Fibroblast of skin of back (primary cell): ENCODE measurements around the gene PTX4.

Experiments
- DNase-seq: peaks from one replicate; pipeline ENCODE4 v3.0.0-alpha.2; 2013

PTX4 gene

GRCh38 chr16:1500465-1501150, 11.9 kb upstream of the PTX4 start:
- DNase-seq, result no peak

DNA sequence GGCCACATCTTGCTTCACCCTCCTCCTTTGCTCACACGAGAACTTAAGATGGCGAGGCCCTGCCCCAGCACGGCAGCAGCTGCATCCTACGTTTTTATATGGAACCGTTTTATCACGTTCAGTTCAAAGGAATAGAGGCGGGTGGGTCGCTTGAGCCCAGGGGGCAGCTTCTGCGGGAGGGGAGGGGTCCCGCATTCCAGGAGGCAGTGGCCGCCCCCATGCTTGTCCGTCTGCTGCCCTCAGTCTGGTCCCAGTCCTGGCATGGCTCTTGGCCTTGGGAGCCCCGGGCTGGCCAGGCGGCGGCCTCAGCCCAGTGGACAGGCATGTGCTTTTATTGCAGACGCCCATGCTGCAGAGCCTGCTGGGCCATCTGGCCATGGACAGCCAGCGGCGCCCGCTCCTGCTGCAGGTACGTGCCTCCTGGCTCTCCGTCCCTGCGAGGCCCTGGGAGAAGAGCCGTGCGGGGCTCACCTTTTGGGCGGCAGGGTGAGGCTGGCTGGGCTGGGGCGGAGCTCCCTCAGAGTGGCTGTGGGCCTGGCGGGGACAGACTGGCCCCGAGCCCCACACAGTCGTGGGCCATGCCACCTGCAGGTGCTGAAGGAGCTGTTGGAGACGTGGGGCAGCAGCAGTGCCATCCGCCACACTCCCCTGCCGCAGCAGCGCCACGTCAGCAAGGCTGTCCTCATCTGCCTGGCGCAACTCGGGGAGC, 11.2 kb upstream of the PTX4 start:
- DNase-seq, result no peak

DNA sequence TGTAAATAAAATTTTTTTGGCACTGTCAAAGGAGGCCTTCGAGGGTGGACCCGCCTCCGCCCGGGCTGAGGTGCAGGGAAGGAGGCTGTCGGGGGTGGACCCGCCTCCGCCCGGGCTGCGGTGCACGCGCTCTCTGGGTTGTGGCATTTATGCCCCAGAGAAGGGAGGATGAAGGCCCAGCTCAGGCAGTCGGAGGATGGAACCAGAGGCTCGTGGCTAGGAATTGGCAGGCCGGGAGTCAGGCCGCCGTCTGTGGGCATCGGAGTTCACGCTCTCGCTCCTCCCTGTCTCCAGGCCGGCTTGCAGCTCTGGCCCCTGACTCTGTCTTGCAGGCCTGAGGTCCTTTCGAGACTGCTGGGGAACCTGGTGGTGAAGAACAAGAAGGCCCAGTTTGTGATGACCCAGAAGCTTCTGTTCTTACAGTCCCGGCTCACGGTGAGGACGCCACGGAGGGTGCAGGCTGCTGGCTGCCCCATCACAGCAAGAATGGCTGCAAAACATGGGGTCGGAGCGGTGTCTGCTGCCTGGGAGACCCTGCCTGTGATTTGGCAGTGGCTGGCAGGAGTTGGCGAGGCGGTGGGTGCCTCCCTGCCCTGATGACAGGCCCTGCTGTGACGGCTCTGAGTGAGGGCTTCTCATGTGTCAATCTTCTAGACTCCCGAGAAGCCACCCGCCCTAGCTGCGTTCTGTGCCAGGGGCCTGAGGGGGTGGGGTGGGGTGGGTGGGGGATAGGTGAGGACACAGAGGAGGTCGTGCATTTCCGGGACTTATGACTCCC, 10.3 kb upstream of the PTX4 start:
- no peak for DNase-seq

DNA sequence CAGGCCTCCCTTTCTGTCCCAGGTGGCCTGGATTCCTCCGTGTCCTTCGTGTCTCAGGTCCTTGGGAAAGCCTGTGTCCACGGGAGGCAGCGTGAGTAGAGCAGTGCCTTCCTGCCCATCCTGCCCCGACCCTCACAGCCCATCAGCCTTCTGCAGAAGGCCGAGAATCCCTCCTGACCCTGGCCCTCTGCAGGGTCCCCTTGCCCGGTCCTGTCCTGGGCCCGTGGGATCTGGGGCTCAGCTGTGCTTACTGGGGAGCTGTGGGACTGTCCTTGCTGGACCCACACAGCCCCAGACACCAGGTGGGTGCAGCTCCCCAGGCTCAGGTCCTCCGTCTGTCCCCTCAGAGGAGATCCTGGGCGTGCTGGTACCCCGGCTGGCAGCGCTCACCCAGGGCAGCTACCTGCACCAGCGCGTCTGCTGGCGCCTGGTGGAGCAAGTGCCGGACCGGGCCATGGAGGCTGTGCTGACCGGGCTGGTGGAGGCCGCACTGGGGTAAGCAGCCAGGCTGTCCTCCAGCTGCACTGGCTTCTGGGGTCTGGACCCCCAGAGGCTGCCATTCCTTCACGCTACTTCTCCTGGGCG, 8.4 kb upstream of the PTX4 start:
- DNase-seq, result no peak

DNA sequence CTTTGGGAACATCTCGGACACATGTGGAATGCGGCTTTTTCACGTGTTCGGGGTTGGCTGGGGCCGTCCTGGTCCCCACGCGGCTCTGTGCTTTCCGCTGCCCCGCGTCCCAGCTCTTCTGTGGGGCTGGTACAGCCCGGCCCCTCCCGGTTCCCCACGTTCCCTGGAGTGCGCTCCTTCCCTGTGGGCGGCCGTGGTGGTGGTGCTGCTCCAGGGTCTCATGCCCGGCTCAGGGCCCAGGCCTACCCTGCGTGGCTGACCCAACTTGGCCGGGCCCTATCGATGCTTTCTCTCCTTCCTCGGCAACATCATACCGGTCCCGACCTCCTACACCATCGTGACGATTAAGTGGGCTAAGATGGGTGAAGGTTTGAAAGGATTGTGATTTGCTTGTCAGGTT, 7.7 kb upstream of the PTX4 start:
- no peak for DNase-seq

DNA sequence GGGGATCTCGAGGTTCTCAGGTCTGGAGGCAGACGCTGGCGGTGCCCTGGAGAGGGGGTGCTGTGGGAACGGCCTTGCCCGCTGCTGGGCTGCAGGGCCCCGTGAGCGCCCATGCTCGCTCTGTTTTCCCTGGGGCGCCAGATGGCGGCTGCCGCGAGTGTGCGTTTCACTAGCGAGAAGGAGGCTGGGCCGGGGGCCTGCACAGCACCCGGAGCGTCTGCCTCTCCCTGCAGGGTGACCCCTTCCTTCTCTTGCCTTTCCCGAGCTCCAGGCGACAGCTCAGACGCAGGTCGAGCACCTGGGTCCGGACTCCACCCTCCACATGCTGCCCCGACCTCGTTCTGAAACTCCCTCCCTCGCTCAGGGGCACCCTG, 7.1 kb upstream of the PTX4 start:
- no peak for DNase-seq

DNA sequence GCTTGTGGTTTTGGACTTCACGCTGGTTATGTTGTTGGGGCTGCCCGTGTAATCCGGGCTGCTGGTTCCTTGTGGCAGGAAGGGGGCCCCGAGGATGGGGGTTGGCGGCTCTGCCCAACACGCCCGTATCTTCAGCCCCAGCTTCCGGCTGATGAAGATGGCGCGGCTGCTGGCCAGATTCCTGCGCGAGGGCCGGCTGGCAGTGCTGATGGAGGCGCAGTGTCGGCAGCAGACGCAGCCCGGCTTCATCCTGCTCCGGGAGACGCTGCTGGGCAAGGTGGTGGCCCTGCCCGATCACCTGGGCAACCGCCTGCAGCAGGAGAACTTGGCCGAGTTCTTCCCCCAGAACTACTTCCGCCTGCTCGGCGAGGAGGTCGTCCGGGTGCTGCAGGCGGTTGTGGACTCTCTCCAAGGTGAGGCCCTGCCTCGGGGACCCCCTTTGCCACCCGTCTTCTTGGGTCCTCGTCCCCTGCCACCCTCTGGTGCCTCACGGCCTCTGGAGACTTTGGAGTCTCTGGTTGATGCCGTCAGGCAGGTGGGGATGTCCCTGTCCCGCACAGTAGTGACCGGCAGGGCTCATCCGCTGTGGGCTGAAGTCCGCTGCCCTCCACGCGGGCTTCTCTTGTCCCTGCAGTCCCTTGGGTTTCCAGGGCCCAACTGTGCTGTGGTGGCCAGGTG, 6.6 kb upstream of the PTX4 start:
- DNase-seq, result no peak

DNA sequence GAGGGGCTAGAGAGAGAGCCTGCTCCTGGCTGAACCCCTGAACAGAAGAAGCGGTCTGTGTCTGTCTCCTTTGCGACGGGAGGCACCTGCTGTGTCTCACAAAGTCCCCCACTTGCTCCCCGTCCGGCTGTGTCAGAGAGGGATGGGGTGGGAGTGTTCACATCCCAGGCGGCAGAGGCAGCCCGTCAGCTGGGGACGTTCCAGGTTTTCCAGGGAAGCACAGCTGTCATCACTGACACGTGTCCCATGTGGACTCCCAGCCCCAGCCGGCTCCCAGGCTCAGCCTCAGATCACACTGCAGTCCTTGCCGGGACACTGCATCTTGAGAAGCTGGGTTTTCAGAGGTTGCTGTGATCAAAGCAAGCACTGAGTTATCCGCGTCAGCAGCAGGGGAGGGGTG, 6.0 kb upstream of the PTX4 start:
- DNase-seq, result no peak

- DNase-seq, result peak; percentile 70
These were observed 5.4 kb upstream of the PTX4 start for GRCh38 chr16:1494129-1494640.

GRCh38 chr16:1493746-1494094, 5.0 kb upstream of the PTX4 start:
- peak; percentile 20 for DNase-seq

DNA sequence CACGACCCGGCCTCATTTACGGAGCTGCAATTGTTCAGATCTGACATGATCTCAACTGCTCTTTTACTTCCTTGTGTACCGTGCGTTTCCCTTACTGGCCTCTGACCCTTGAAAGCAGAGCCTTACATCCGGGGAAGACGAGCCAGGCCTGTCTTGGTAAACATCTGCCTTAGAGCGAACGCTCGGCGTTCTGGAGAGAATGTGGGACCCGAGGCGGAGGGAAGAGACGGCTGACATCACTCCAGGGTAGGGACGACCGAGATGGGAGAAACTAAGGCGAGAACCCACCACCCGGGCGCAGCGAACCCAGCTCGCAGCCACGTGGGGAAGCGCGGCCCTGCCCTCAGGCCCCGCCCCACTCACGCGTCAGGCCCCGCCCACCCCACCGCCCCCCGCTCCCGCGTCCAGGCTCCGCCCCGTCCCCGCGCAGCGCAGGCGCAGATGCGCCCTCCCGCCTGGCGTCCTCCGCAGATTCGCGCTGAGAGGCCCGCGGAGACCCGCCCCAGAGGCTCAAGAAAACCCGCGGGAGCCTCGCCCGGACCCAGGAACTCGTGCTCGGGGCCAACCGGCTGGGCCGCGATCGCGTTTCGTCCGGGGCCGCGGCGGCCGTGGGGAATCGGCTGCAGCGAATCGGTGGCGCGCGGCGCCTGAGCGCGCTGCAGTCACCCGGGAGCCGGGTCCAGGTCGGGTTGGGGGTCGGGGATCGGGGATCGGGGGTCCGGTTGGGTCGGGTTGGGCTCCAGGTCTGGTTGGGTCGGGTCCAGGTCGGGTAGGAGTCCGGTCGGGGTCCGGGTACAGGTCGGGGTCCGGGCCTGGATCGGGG, 4.4 kb upstream of the PTX4 start, which contains the start of gene TELO2:
TELO2 (plus strand) TSS at position 438 of the 823 bp plus-strand sequence. CDS start 922 bp downstream, outside the sequence.
- peak; percentile 77 for DNase-seq

DNA sequence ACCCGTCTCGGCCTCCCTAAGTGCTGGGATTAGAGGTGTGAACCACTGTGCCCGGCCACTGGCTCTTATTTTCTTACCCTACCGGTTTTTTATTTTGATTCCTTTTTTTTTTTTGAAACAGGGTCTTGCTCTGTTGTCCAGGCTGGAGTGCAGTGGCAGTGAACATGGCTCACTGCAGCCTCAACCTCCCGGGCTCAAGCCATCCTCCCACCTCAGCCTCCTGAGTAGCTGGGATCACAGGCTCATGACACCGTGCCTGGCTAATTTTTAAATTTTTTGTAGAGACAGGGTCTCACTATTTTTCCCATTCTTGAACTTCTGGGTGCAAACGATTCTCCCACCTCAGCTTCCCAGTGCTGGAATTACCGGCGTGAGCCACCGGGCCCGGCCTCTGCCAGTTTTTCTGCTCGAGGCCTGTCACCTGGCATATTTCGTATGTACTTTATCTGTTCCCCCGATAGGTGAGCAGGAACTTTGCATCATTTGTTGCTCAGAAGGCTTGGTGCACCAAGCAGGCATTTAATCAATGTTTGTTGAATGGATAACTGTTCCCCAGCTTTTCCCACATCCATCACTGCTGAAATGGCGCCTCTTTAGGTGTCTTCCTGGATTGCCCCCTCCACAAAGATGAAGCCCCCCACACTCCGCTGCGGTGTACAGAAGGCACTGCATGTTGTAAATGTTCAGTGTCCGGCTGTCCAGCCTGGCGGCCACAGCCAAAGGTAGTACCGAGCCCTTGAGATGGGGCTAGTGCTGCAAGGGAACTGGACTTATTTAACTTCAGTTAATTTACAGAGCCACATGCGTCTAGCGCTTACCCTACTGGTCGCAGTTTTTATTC, 3.6 kb upstream of the PTX4 start:
- DNase-seq, result no peak

- no peak for DNase-seq
These were observed 2.6 kb upstream of the PTX4 start for GRCh38 chr16:1491327-1491726.

GRCh38 chr16:1489077-1489476, 333 bp upstream of the PTX4 start:
- no peak for DNase-seq

DNA sequence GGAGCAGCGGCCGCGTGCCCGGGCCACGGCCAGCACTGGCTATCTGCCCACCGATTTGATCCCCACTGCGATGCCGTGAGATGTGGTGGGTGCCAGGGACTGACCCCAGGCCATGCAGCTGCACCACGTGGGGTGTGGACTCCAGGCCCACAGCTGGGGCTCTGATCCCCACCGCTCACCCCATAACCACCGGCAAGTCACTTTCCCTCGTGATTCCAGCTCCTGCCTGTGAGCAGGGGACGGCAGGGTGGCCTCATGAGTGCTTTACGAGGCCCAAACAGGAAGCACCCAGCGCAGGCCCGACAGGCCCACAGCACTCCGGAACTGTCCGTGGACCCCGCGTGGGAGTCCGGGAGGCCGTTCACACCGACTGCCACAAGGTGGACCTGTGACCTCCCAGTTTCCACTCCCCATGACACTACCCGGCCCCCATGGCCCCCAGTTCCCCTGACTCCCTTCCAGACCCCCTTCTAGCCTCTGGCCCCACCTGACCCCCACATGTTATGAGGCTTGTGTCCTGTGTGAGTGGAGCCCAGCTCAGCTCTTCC, 616 bp downstream of the PTX4 start:
- DNase-seq, result no peak

- DNase-seq, result no peak
These were observed 1.2 kb downstream of the PTX4 start for GRCh38 chr16:1487395-1488053.

DNA sequence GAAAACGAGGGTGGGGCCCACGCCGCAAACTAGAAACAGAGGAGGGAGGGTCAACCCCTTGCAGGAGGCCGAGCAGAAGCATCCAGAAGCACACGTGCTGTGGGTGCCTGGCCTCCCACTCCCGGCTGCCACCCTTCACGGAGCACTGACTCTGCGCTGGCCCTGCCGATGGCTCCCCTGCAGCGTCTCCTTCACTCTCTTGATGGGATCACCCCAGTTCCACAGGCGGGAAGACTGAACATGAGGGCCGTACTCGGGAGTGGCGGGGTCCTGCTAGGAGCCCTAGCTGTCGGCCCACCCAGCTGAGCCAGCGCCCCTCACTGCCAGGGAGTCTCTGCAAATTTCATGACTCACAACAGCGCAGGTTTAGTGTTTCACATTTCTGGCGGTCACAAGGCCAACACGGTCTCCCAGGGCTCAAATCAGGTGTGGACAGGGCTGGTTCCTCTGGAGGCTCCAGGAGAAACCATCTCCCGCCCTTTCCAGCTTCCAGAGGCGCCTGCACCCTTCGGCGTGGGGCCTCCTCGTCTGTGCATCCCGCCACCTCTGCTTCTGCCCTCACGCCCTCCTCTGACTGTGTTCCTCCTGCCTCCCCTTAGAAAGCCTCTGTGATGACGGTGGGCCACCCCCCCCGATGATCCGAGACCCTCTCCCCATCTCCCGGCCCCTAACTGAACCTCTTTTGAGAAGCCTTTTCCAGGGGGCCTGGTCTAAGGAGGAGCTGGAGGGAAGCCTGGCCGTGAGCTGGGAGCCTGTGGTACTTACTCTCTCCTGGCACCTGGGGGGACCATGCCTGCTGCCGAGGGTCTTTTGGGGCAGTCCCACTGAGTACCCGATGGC, 2.0 kb downstream of the PTX4 start:
- no peak for DNase-seq

- no peak for DNase-seq
These were observed 2.8 kb downstream of the PTX4 start for GRCh38 chr16:1485847-1486496.
